ENCODE data around the gene AUTS2. TPM values are rescaled to one million over a fixed set of nuclear protein-coding genes. Genes with fewer than 3 reads are reported as not detected.

Gene AUTS2
- total and polyA plus RNA-seq, 2 of the 8 experiments (the other 6 are each of a cell fraction or from before 2014, with no cell fraction given): 25.9 to 101 TPM

DNA sequence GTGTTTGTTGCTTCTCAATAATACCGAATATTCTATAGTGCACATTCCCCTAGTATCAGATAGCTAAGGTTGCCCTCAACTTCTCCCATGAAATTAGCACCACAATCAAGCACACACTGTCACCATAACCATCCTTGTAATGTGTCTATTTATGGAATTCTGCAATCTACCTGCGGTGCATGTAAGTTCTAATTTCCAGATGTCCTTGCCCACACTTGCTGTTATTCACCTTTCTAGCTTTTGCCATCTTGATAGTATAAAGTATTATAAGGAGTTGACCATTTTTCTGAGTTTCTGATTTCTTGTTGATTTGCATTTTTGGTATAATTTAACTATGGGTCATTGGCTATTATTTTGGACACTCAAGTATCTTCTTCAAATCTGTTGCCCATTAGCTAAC is 1043.6 kb downstream of the AUTS2 start:
- Histone ChIP-seq H4K8ac (ENCODE audit: extremely low read depth, insufficient read depth, low read length) (no peak overlapping the region), H3K4me1 (replicated peaks in 1 of 4; ENCODE audit: control insufficient read depth in 3 of 4, insufficient read depth in 4 of 4, low read length in 3 of 4) (peaks cover 0 to 8% (median 2%) of the 10 kb centered on the region in 4 experiments; a peak in 4 of 7 replicates), H3K9me3 (ENCODE audit: insufficient read depth in 2 of 2, low read depth in 1 of 2, low read length in 1 of 2) (no peaks in the 10 kb centered on the region; a peak in 2 of 4 replicates), H2BK12ac (ENCODE audit: low read depth, low read length) (no peak overlapping the region), H2BK20ac (ENCODE audit: low read length) (no peak overlapping the region), H3K14ac (ENCODE audit: insufficient read length) (no peak overlapping the region), H3K79me2 (ENCODE audit: control insufficient read depth in 1 of 2, insufficient read depth in 2 of 2, low read length in 2 of 2) (no peaks in the 10 kb centered on the region), H3K27ac (ENCODE audit: low read depth, low read length) (no peak overlapping the region), H2BK120ac (replicated peaks; ENCODE audit: low read depth, low read length) (no peak overlapping the region), H3K4ac (replicated peaks; ENCODE audit: insufficient read length, low read depth, low read length) (no peak overlapping the region), H3K23ac (ENCODE audit: insufficient read length) (no peak overlapping the region), H3K18ac (ENCODE audit: extremely low read depth, low read length) (no peak overlapping the region), H2AFZ (ENCODE audit: low read length) (no peak overlapping the region), H3K23me2 (ENCODE audit: low read depth, low read length) (no peaks in the 10 kb centered on the region), H2BK15ac (ENCODE audit: low read length) (no peak overlapping the region), H3K27me3 (replicated peaks in 1 of 4; ENCODE audit: control insufficient read depth in 3 of 4, extremely low read depth in 1 of 4, insufficient read depth in 3 of 4, low read length in 3 of 4) (no peaks in the 10 kb centered on the region), H3K9ac (replicated peaks in 1 of 4; ENCODE audit: extremely low read depth in 1 of 4, low read depth in 3 of 4, low read length in 3 of 4) (no peak overlapping the region), H4K20me1 (replicated peaks in 1 of 2; ENCODE audit: control insufficient read depth in 1 of 2, insufficient read depth in 2 of 2, low read length in 2 of 2) (no peaks in the 10 kb centered on the region), H2AK5ac (ENCODE audit: low read depth, low read length) (no peak overlapping the region), H3K4me3 (ENCODE audit: extremely low read depth in 1 of 4, insufficient read depth in 2 of 4, low read depth in 3 of 4, low read length in 4 of 4) (no peak overlapping the region), H4K5ac (ENCODE audit: insufficient read length, low read depth, low read length) (no peak overlapping the region), H4K91ac (replicated peaks; ENCODE audit: insufficient read length, low read length) (no peak overlapping the region), H3K56ac (replicated peaks; ENCODE audit: insufficient read length, low read depth, low read length) (no peak overlapping the region), H2BK5ac (ENCODE audit: low read depth, low read length) (no peak overlapping the region), H3K79me1 (ENCODE audit: low read depth, low read length) (no peaks in the 10 kb centered on the region), H3K4me2 (ENCODE audit: insufficient read depth in 1 of 2, low read depth in 2 of 2, low read length in 2 of 2) (no peak overlapping the region), H3K36me3 (ENCODE audit: control insufficient read depth in 2 of 4, insufficient read depth in 4 of 4, low read length in 3 of 4) (no peaks in the 10 kb centered on the region)
- no peak for TF ChIP-seq HDAC6 (IDR thresholded peaks at IDR 0.05; ENCODE audit: low read depth, low read length)
- no peak for TF ChIP-seq TAF7 (optimal IDR thresholded peaks at IDR 0.05; ENCODE audit: borderline replicate concordance, low read depth, low read length)
- FAIRE-seq (no peak), DNase-seq (ENCODE audit: low read depth in 1 of 2, low spot score in 2 of 2) (no peak)
- WGBS, 2 experiments (ENCODE audit: extremely low coverage in 1 of 2, insufficient coverage in 1 of 2, insufficient read length in 1 of 2, insufficient replicate concordance in 2 of 2, low coverage in 1 of 2, low lambda C conversion rate in 2 of 2, missing lambda C conversion rate in 1 of 2): 85% methylated on average over 2 of the region's 2 CpGs; no CpG with 5 or more reads in 1 of the 2 experiments
- ChIA-PET POLR2A (ENCODE audit: partially characterized antibody) (interaction anchor here (1.1 kb wide), 1 partner anchor 30 kb away, joined by 3 read pairs; no protein-coding TSS in a partner anchor), CTCF (ENCODE audit: partially characterized antibody) (interaction anchor here (0.7 to 1.0 kb wide), 2 partner anchors 14 to 25 kb away, joined by 3 read pairs; no protein-coding TSS in a partner anchor)
